NCI-H2196 treated with DMSO at 0.1 percent for 48 hours (cell line): Measurements from ENCODE around the gene FNIP1.
"Not testable (repeated sequence)": the region's sequence is repeated elsewhere in the genome, so short reads cannot be mapped to it uniquely, and the experiment has no call there.

Source experiments
- DNase-seq: peaks from one replicate; lab custom pipeline; 2025; ENCODE audit not compliant: unreplicated experiment; lab: John Stamatoyannopoulos, UW

The FNIP1 gene

GRCh38 chr5:131754363-131754762, 42.5 kb downstream of the FNIP1 start:
- DNase-seq: no peak

- no peak for DNase-seq
Measured at GRCh38 chr5:131751506-131751905, 45.3 kb downstream of the FNIP1 start.

GRCh38 chr5:131749723-131750470, 46.9 kb downstream of the FNIP1 start:
- DNase-seq: no peak

- no peak for DNase-seq
Measured at GRCh38 chr5:131749138-131749537, 47.7 kb downstream of the FNIP1 start.

GRCh38 chr5:131747180-131748105, 49.4 kb downstream of the FNIP1 start:
- no peak for DNase-seq

GRCh38 chr5:131746423-131746822, 50.4 kb downstream of the FNIP1 start:
- DNase-seq: no peak

- DNase-seq: no peak
Measured at GRCh38 chr5:131745703-131746102, 51.1 kb downstream of the FNIP1 start.

- no peak for DNase-seq
Measured at GRCh38 chr5:131745155-131745554, 51.7 kb downstream of the FNIP1 start.

GRCh38 chr5:131740477-131740876, 56.3 kb downstream of the FNIP1 start:
- no peak for DNase-seq

- no peak for DNase-seq
Measured at GRCh38 chr5:131735393-131735792, 61.4 kb downstream of the FNIP1 start.

- DNase-seq: not testable (repeated sequence)
Measured at GRCh38 chr5:131734939-131735338, 61.9 kb downstream of the FNIP1 start.

- DNase-seq: not testable (repeated sequence)
Measured at GRCh38 chr5:131729292-131729691, 67.5 kb downstream of the FNIP1 start.

GRCh38 chr5:131724089-131724488, 72.7 kb downstream of the FNIP1 start:
- DNase-seq: not testable (repeated sequence)

- peak; percentile 6 for DNase-seq
Measured at GRCh38 chr5:131720714-131721113, 76.1 kb downstream of the FNIP1 start.

GRCh38 chr5:131719564-131719963, 77.3 kb downstream of the FNIP1 start:
- DNase-seq: no peak

GRCh38 chr5:131718487-131719014, 78.3 kb downstream of the FNIP1 start:
- DNase-seq: no peak

GRCh38 chr5:131717164-131717563, 79.7 kb downstream of the FNIP1 start:
- not testable (repeated sequence) for DNase-seq

- no peak for DNase-seq
Measured at GRCh38 chr5:131716650-131717049, 80.2 kb downstream of the FNIP1 start.

GRCh38 chr5:131710391-131710790, 86.4 kb downstream of the FNIP1 start:
- no peak for DNase-seq

- DNase-seq: no peak
Measured at GRCh38 chr5:131709043-131709442, 87.8 kb downstream of the FNIP1 start.

GRCh38 chr5:131706281-131706680, 90.5 kb downstream of the FNIP1 start:
- no peak for DNase-seq

GRCh38 chr5:131694926-131695325, 101.9 kb downstream of the FNIP1 start:
- DNase-seq: no peak
